UCSD-AML1 (cell line): ENCODE data around the gene EPB41L1.

Source experiments
- DNase-seq: peaks from one replicate; lab custom pipeline; 2025; ENCODE audit not compliant: unreplicated experiment; lab: John Stamatoyannopoulos, UW

Gene EPB41L1

GRCh38 chr20:36153736-36154699 is 522 bp upstream of the EPB41L1 start:
- peak; percentile 31 for DNase-seq

DNA sequence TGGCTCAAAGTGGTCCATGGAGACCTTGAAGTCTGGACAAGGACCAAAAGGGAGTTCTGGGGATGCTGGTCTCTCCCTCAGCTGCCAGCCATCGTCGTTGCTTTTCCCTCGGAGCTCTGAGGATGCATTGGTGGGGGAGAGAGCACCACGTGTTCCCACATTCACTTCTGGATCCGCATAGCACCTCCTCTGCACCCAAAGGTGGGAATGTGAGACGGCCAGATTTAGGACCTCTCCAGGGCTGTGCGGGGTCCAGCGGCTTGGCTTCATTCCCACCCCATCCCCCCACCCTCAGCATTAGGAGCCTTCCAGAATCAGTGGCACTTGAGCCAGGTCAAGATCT is 1.1 kb downstream of the EPB41L1 start:
- DNase-seq = no peak

DNA sequence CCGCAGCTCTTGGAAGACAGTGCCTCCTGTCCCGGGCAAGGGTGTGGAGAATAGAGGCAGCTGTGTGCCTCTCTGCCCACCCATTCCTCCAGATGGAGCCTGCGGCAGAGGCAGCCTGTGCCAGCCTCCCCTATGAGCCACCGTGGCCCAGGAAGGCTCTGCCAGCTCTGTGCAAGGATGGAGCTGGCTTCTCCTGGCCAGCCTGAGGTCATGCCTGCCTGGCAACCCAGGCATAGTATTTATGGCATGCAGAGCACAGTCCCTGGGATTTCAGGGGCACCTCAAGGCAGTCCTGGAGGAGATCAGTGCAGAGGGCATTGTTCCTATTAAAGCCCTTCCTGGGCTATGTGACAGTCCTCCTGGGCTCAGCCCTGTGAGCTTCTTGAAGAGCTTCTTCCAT is 1.5 kb downstream of the EPB41L1 start:
- no peak for DNase-seq

- DNase-seq = no peak
Measured at GRCh38 chr20:36157610-36158009, 3.1 kb downstream of the EPB41L1 start.

DNA sequence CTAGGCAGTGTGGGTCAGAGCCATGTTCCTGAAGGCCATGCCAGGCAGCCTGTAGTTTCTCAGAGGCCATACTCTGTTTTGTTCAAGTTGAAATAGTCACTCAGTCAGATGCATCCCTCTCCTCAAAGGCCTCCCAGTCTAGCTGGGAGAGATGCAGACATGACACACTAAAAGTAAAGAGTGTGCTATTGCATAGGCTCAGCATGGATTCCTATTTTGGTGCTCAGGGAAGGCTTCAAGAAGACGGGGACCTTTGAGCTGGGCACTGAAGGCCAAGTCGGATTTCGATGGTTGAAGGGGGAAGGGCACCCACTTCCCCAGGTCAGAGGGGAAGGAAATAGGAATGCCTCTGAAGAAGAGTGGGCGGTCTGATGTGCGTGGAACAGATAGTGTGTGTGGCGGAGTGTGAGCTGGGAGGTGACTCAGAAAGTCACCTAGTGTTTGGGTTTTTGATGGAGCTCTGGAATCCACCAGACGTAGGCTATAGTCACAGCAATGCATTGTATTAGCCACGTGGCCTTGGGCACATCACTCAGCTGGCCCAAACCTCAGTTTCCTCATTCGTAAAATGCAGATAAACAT is 3.7 kb downstream of the EPB41L1 start:
- DNase-seq = no peak

DNA sequence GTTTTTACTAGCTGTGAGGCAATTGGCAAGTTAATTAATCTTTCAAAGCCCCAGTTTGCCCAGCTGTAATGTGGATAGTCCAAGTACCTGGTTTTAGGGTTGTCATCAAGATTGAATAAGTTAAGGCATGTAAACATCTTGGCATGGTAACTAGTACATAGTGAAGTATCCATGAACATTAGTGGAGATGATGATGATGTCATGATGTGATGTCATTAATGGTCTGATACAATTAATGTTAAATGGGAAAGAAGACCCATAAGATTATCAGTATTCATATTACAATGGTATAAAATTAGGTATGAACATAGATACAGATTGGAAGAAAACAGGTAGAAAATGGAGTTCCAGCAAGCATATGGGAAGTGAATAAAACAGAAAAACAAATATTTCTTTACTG is 5.3 kb downstream of the EPB41L1 start:
- no peak for DNase-seq

GRCh38 chr20:36162272-36162966 is 7.9 kb downstream of the EPB41L1 start:
- no peak for DNase-seq

DNA sequence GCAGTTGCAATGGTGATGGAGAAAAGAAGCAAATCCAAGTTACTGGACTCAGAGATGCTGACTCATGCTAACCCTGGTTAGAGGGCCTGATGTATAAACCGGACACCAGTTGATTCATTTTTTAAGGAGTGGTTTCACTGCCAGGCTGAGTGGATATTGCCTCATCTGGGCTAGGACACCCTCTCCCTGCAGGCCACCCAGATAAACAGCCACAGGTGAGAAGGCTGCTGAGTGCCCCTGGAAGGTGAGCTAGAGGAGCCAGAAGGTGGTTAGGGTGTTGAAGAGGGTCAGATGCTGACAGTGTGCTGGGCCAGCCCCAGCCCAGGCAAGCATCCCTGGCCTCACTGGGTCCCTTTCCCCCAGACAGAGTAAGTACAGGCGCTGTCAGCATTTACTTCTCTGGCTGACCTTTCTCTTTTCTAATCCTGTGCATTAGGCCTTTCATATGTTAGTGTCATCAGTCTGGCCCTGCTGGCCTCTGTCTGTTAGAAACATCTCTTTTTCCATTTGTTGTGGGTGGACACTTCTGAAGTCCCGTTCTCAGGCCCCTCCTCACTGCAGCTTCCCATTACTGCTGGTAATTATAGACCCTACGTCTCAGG is 13.5 kb downstream of the EPB41L1 start:
- DNase-seq = no peak

GRCh38 chr20:36170542-36171215 is 16.1 kb downstream of the EPB41L1 start:
- DNase-seq = no peak

- no peak for DNase-seq
Measured at GRCh38 chr20:36173451-36173933, 19.0 kb downstream of the EPB41L1 start.

- no peak for DNase-seq
Measured at GRCh38 chr20:36175016-36175415, 20.5 kb downstream of the EPB41L1 start.

DNA sequence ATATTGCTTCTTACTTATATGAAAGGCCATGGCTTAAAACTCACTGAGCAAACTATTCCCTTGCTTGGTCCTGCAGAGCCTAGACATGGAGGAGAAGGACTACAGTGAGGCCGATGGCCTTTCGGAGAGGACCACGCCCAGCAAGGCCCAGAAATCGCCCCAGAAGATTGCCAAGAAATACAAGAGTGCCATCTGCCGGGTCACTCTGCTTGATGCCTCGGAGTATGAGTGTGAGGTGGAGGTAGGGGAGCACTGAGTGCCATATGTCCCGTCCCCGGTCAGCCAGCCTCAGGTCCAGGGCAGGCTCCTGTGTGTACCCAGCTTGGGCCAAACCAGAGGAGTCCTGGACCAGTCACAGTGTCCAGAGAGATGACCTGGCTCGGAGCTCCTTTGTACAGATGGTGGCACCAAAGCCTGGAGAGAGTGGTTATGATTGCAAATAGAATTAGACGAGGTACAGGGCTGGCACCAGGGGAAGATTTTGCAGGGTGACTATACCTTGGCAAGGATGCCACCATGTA is 21.0 kb downstream of the EPB41L1 start:
- no peak for DNase-seq

DNA sequence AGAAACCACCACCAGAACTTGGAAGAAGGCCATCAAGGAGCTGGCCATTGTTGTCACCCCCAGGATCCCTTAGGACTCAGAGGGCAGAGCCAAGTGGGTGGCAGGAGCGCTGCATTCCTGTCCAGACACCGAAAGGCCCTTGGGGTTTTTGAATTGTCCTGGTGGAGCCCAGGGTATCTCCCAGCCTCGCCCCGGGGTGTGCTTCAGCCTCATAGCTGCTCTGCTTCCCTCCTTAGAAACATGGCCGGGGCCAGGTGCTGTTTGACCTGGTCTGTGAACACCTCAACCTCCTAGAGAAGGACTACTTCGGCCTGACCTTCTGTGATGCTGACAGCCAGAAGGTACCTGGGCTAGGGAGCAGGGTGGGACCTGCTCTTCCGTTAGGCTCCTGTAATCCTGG is 23.2 kb downstream of the EPB41L1 start:
- DNase-seq = no peak

DNA sequence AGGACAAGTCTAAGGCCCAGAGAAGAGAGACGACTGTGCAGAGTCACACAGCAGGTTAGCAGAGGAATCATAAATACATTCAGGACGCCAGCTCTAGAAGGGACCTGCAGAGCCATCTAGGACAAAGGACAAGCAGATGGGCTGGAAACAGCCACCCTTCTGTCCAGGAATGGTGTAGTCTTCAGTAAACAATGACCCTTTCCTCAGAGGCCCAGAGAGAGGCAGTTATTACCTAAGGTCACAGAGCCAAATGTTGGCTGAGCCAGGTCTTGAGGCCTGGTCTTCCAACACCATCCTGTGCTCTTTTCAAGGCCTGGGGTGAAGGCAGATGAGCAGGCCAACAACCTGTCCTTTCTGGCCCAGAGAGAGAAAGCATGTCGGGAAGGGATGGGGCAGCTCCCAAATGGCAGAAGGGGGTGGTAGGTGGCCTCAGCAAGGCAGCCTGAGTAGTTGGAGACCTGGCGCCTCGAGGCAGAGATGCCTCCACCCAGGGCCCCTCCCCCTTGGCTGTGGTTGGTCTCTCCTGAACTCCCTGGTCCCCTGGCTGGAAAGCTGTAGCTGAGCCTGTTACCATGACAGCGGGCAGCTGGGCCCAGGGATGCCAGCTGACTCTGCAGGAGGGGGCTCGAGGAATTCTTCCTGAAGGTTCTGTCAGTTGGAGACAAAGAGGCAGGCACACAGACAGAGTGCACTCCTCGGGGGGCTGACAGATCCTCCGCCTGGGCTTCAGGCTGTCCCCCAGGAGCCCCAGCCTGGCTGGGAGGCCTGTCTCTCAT is 24.8 kb downstream of the EPB41L1 start:
- no peak for DNase-seq

- DNase-seq = no peak
Measured at GRCh38 chr20:36180323-36180722, 25.8 kb downstream of the EPB41L1 start.

GRCh38 chr20:36181934-36182603 is 27.5 kb downstream of the EPB41L1 start:
- DNase-seq = no peak

DNA sequence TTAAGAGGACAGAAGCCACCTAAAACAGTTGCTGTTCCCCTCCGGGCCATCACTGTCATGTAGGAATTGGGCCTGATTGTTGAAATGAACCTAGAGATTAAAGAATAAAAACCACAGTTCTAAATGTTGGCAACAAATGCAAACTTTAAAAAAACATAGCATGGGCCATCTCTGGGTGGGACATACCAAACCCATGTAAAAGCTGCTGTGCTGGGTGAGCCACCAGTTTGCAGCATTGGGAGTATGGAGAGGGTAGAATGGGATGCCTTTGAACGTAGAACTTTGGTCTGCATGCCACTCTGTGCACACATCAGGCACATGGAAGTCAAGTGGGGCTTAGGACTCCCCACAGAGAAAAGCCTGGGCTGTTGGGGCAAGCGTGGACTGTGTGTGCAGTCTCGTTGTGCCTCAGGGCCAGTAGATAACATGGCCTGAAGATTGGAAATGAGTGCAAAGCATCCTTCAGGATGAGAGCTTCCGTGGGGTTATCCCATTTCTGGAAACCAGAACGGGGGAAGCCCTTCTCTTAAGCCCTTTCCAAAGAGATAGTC is 28.1 kb downstream of the EPB41L1 start:
- no peak for DNase-seq

DNA sequence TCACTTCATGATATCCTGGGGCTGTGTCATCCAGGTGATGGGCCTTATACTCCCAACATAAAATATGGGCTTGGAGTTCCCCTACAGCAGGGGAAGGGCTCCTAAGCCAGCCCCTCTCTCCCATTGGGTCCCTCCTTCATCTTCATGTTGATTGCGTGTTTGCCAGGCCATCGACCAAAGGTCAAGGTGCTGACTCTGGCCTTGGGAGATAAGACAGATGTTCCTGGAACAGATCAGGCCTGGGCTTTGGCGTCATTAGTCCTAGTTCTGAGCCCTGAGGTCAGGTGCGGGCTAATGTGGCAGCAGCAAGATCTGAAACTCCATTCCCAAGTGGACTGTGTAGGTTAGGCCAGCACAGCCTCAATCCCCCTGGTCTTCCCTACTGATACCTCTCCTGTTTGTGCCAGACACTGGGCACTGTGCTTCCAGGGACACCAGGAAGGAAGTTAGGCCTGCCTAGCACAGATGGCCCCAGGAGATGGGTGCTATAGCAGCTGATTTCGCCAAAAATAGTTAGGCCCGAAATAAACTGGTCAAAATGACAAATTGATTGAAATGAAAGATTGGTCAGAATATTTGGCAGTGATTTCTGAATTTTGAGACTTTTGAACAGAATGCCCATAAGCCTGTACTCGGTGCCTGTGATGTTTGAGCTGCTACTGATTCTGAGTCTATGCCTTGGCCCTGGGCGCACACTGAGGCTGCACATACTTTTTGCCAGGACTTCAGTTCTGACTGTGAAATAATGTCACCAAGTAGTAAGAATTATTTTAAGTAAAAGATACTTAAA is 28.8 kb downstream of the EPB41L1 start:
- no peak for DNase-seq
